ENCODE results near the gene MPPED1. TPM values are rescaled to one million over a fixed set of nuclear protein-coding genes. Genes with fewer than 3 reads are reported as not detected.

Gene MPPED1
- total RNA-seq, 1 experiment from 2014 or later = 0.28 TPM

DNA sequence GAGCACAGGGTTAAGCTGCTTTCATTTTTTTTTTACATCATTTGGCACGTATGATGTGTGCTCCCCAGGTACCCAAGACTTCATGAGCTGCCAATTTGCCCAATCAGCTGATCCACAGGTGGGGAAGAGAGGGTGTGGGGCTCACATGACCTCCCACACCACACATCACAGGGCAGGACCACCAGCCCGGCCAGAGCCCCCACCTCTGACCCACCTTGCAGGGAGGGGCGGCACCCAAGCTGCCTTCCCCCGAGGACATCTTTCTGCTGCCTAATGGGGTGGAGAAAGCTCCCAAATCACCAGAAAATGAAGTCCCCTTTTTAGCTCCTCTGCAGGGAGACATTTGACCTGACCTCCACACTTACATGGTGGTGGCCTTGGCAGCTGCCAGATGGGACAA is 119.8 kb downstream of the MPPED1 start:
- Histone ChIP-seq H4K20me1 (ENCODE audit: control insufficient read depth, insufficient read depth, insufficient read length) (no peaks in the 10 kb centered on the region), H3K79me1 (ENCODE audit: insufficient read depth, low read depth, low read length, poor library complexity, severe bottlenecking) (no peaks in the 10 kb centered on the region), H3K14ac (ENCODE audit: insufficient read depth, low read length) (no peak overlapping the region), H3K4me1 (ENCODE audit: insufficient read depth, low read length) (no peaks in the 10 kb centered on the region), H3K18ac (ENCODE audit: insufficient read length, low read depth, low read length) (no peak overlapping the region), H3K23ac (ENCODE audit: insufficient read length, low read depth, low read length) (no peak overlapping the region), H2BK120ac (ENCODE audit: low read depth, low read length, poor library complexity, severe bottlenecking) (no peak overlapping the region), H2BK15ac (ENCODE audit: low read depth, low read length) (no peak overlapping the region), H2BK5ac (ENCODE audit: insufficient read length, low read length) (no peak overlapping the region), H3K4me2 (ENCODE audit: insufficient read depth, insufficient read length, low read length) (no peak overlapping the region), H4K8ac (replicated peaks; ENCODE audit: insufficient read length, low read depth, low read length) (no peak overlapping the region), H2AFZ (ENCODE audit: low read length) (no peak overlapping the region), H3K23me2 (ENCODE audit: insufficient read length, low read depth, low read length, poor library complexity, severe bottlenecking) (no peaks in the 10 kb centered on the region), H2BK12ac (ENCODE audit: insufficient read length, low read depth, low read length) (no peak overlapping the region), H3K9me3 (ENCODE audit: control insufficient read depth, low read depth, low read length) (no peaks in the 10 kb centered on the region), H3K79me2 (ENCODE audit: insufficient read depth, low read length) (no peaks in the 10 kb centered on the region), H2BK20ac (ENCODE audit: low read depth, low read length, poor library complexity, severe bottlenecking) (no peak overlapping the region), H3K4ac (ENCODE audit: low read depth, low read length) (no peak overlapping the region), H3K56ac (ENCODE audit: insufficient read length, low read depth, low read length) (no peak overlapping the region), H3K27me3 (ENCODE audit: insufficient read depth, low read length) (no peaks in the 10 kb centered on the region), H3K27ac (ENCODE audit: insufficient read length, low read depth, low read length) (no peak overlapping the region), H3T11ph (ENCODE audit: low read length) (no peak overlapping the region), H4K91ac (ENCODE audit: insufficient read length, low read depth, low read length) (no peak overlapping the region), H3K9ac (ENCODE audit: extremely low read depth, insufficient read length, low read length) (no peak overlapping the region), H4K5ac (ENCODE audit: insufficient read length, low read depth, low read length) (no peak overlapping the region), H2AK5ac (ENCODE audit: insufficient read length, low read length) (no peak overlapping the region)
- TF ChIP-seq, protein P1, sequence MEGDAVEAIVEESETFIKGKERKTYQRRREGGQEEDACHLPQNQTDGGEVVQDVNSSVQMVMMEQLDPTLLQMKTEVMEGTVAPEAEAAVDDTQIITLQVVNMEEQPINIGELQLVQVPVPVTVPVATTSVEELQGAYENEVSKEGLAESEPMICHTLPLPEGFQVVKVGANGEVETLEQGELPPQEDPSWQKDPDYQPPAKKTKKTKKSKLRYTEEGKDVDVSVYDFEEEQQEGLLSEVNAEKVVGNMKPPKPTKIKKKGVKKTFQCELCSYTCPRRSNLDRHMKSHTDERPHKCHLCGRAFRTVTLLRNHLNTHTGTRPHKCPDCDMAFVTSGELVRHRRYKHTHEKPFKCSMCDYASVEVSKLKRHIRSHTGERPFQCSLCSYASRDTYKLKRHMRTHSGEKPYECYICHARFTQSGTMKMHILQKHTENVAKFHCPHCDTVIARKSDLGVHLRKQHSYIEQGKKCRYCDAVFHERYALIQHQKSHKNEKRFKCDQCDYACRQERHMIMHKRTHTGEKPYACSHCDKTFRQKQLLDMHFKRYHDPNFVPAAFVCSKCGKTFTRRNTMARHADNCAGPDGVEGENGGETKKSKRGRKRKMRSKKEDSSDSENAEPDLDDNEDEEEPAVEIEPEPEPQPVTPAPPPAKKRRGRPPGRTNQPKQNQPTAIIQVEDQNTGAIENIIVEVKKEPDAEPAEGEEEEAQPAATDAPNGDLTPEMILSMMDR (conservative IDR thresholded peaks at IDR 0.05) = no peak
- Mint-ChIP-seq H3K36me3 (ENCODE audit: insufficient read depth in 1 of 3, low read depth in 3 of 3) (peaks cover 3 to 4% (median 4%) of the 10 kb centered on the region in 3 experiments; a peak in 4 of 7 replicates), H3K9me3 (peaks cover 4% of the 10 kb centered on the region in 2 experiments), H3K27me3 (ENCODE audit: low read depth) (peaks cover 6% of the 10 kb centered on the region), H3K27ac (no peak overlapping the region), H3K4me1 (peaks cover 0 to 9% of the 10 kb centered on the region in 2 experiments; a peak in 2 of 4 replicates), H3K4me3 (no peak overlapping the region)
- no CpG with 5 or more reads among the region's 4 CpGs for WGBS (ENCODE audit: extremely low coverage, insufficient read length, low lambda C conversion rate)
- no peak for DNase-seq

Measured in H9 (cell line).